Fibroblast of upper back skin (primary cell): ENCODE data around the gene CPAMD8.

Experiments
- DNase-seq: peaks from one replicate; pipeline ENCODE4 v3.0.0-alpha.2; 2013

CPAMD8 gene

GRCh38 chr19:16868423-16869130 lies 158.0 kb downstream of the CPAMD8 start:
- no peak for DNase-seq

- no peak for DNase-seq
These were observed 159.4 kb downstream of the CPAMD8 start for GRCh38 chr19:16867211-16867610.

DNA sequence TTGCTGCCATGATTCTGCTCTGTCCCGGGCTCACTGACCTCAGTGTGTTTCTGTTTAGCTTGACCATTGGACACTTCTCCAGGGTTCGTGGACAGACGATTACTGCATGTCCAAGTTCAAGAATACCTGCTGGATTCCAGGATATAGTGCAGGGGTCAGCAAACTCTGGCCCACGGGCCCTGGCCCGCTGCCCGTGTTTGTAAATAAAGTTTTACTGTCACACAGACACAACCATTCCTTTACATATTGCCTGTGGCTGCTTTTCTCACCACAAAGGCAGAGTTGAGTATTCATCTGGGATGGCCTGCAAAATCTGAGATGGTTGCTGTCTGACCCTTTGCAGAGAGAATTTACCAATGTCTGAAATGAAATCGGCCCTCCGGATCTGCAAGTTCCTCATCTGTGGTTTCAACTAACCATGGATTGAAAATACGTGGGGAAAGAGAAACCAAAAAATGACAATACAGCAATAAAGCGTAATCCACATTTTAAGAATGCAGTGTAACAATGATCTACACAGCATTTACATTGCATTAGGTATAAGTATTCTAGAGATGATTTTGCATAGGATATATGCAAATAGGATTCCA lies 163.7 kb downstream of the CPAMD8 start:
- DNase-seq: no peak

DNA sequence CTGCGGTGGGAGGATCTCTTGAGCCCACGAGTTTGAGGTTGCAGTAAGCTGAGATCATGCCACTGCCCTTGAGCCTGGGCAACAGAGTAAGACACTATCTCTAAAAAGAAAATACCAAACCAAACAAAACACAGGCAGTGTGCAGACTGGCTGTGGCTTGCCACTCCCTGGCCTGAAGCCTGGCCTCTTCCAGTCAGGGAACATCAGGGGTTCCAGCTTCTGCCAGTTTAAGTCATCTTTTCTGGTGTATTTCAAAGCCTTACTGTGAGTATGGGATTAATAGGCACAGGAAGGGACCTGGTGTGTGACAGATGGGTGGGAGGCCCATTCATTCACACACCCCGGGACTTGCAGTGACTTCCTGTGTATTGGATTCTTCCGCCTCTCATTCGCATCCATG lies 164.8 kb downstream of the CPAMD8 start:
- DNase-seq: no peak

DNA sequence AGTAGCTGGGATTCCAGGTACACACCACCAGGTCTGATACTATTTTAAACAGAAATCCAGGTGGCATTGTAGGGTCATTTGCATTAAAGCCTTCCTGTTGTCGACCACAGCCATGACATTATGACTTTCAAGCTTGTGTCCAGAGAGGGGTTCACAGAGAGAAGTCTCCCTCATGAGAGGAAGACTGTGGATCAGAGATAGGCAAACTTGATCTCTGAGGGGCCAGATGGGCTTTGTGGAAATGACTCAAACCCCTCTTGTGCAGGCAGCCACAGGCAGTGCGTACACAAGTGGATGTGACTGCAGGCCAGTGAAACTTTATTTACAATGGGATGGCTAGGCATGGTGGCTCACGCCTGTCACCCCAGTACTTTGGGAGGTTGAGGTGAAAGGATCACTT lies 165.6 kb downstream of the CPAMD8 start:
- DNase-seq: no peak

DNA sequence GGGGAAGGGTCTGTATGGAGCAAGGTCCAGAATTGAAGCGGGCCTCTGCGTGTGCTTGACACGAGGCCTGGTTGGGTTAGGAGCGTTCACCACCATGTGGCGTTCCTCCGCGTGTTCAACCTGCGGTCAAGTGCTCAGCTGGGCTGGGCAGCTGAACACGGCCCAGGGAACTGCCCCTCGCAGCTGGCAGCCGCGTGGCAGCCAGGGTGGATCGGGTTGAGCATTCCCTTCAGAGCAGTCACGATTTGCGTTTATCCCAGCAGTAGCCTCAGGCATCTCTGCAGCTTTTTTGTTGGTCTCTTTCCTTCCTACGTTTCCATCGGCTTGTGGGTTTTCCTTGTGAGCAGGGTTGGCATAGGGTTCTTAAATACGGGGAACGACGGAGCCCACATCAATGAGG lies 166.5 kb downstream of the CPAMD8 start:
- peak; percentile 11 for DNase-seq

DNA sequence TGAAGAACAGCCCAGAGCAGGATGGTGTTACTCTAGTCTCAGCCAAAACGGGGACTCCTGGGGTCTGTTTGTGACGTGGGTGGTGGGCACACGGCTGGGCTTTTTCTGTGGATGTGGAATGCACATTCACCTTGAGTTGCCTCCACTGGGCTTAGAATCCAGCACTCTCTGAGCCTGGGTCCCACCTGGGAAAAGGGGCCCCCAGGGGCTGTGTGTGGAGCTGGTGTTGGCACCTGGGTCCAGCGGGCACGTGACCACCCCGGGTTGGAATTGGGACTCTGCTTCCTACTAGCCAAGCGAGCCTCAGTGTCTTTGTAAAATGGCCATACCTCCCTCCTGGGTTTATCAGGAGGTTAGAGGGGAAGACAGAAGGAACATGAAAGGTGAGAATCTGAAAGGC lies 167.0 kb downstream of the CPAMD8 start:
- no peak for DNase-seq

DNA sequence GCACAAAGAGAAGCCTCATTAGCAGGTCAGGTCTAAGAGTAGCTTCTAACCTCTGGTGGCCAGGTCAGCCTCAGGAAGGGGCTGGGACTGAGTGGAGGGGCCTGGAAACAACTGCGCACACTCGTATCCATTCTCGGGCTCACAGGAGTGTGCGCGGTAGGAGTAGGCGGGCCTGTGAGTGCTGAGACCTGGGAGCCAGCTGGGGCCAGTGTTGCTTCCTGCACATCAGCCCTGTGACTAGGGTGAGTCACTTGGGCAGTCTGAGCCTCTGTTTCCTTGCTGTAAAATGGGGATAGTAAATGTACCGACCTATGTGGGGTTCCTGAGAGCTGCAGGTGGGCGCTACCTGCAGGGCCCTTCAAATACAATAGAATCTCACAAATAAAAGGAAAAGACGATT lies 170.5 kb downstream of the CPAMD8 start:
- DNase-seq: no peak

DNA sequence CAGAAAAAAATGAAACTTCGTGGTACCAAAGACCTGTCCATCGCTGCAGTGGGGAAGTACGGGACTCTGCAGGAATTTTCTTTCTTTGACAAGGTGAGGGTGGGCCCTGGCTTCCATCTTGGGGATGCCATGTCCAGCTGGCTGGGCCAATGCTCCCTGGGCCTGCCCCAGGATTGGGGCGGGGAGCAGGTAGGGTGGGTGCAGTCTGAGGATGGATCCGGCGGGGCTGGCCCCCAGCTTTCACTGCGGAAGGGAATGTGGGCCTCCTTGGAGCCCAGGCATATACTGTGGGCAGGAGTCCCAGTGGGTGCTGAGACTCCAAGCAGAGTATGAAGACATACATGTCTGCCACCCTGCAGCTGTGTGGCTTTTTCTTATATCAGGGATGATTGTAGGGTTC lies 173.5 kb downstream of the CPAMD8 start:
- DNase-seq: no peak

DNA sequence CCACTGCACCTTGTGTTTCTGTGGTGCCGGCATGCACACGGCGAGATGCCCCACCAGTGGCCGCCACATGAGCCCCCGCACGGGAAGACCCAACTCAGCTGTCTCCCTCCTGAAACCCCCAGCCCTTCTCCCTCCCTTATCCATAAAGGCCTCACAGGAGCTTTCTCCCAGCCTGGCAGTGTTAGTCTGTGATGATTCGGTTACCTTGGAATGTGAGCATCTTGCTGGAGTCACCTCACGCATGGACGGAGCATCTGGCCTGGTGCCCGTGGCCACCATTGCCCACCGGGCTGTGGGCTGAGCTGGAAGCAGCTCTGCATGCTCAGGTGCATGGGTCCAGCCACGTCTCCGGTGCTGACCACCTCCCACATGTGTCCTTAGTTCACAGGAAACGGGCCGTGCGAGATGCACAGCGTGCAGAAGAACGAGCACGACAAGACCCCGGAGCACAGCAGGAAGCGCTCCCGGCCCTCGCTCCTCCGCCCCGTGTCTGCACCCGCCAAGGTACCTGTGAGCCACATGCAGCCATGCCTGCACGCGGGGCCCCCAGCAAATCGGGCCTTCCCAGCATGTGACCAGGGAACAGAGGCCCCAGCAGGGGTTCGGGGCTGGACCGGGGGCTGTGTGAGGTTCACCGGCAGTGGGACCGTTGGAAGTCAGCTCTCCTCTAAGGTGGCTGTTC lies 175.4 kb downstream of the CPAMD8 start:
- peak; percentile 34 for DNase-seq

- peak; percentile 7 for DNase-seq
These were observed 176.5 kb downstream of the CPAMD8 start for GRCh38 chr19:16850133-16850532.

GRCh38 chr19:16849168-16849567 lies 177.4 kb downstream of the CPAMD8 start:
- no peak for DNase-seq

- DNase-seq: no peak
These were observed 179.2 kb downstream of the CPAMD8 start for GRCh38 chr19:16847430-16847829.

- no peak for DNase-seq
These were observed 179.7 kb downstream of the CPAMD8 start for GRCh38 chr19:16846901-16847300.
